Activated T-helper 2 cell treated with anti-CD3 and anti-CD28 coated beads, Interferon-gamma antibody, Interleukin-2, Interleukin-4, amounts not matched to agents 10 μg/mL and 5 μg/mL and 100 μg/mL, durations not matched to agents 14 hours and 24 hours and 36 hours (primary cell): ENCODE measurements around the gene ARHGEF10L. TPM values are rescaled to one million over a fixed set of nuclear protein-coding genes. Genes with fewer than 3 reads are reported as not detected.

Source experiments
- DNase-seq: peaks from one replicate; pipeline ENCODE4 v3.0.0; 2021; ENCODE audit warnings: low spot score
- H3K27ac Mint-ChIP-seq: one replicate; pipeline ENCODE4 v1.8.0; 2021; ENCODE audit warnings: mixed read lengths
- H3K27me3 Mint-ChIP-seq: one replicate; pipeline ENCODE4 v1.8.0; 2021; ENCODE audit warnings: low read depth, mixed read lengths
- H3K36me3 Mint-ChIP-seq: one replicate; pipeline ENCODE4 v1.8.0; 2021; ENCODE audit warnings: low read depth, mixed read lengths
- H3K4me1 Mint-ChIP-seq: one replicate; pipeline ENCODE4 v1.8.0; 2021; ENCODE audit warnings: low read depth, mixed read lengths
- H3K4me3 Mint-ChIP-seq: one replicate; pipeline ENCODE4 v1.8.0; 2021; ENCODE audit warnings: low read depth, mild to moderate bottlenecking, moderate library complexity, mixed read lengths
- H3K9me3 Mint-ChIP-seq: one replicate; pipeline ENCODE4 v1.8.0; 2021; ENCODE audit warnings: mixed read lengths
- intact Hi-C: fragments of 100-400 bp; cut with micrococcal nuclease; formaldehyde crosslinking; loops from one replicate; pipeline ENCODE4 v1.15.1; 2023
- total RNA-seq: library from RNA; stranded (reverse); gene quantifications from 2 replicates; pipeline ENCODE4 v1.2.3, GENCODE V29; 2022

ARHGEF10L gene
- total RNA-seq, 1 donor from 2014 or later: 0.05 TPM

DNA sequence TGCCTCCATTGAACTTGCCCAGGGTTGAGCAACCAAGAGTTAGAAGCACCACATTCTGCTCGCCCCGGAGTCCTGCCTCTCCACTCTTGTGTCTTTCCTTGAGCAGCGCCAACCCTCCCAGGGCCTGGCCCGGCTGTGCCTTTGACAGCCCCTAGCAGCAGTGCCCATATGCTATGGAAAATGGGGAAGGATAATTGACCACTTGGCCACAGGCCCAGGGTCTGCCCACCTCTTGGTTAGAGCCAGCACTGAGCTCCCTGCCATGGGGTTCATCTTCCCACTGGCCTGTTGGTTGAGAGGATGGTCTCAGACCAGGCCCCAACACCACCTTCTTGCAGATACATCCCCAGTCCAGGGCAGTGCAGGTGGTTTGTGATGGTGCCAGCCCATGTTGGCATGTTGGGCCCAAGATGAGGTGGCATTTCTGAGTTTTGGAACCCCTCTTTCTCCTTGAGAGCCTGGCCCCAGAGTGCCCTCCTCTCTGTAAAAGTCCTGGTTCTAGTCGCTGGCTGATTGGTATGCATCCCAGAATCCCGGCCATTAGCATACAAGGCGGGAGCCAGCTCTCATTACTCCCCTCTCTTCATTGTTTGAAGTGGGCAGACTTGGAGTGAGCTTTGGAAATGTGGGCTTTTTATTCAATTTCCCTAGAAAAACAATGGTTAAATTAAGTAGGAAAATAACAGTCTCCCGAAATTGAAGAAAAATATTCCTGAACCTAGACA is 7.6 kb downstream of the ARHGEF10L start:
- intact Hi-C loops: no loop called here
- Mint-ChIP-seq H3K4me1 (no peaks in the 10 kb centered on the region), H3K4me3 (no peak overlapping the region), H3K27me3 (peaks cover 16% of the 10 kb centered on the region), H3K9me3 (no peaks in the 10 kb centered on the region), H3K36me3 (no peaks in the 10 kb centered on the region), H3K27ac (no peak overlapping the region)
- DNase-seq: no peak

DNA sequence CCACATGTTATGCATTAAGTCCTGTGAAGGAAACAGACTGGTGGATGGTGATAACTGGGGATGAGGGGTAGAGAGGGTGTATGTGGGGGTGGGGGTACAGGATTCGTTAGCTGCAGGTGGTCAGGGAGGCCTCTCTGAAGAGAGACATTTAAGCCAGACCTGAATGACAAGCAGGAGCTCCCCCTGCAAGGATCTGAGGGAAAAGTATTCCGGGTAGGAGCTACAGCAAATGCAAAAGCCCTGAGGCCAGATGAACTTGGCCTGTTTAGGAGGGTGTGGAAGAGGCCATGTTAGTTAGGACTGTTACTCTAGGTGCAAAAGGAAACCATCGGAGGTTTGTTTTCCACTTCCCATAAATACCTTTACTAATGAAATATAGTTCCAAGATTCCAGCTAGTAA is 9.9 kb downstream of the ARHGEF10L start:
- H3K27ac Mint-ChIP-seq: no peak overlapping the region
- intact Hi-C loops: no loop called here
- H3K36me3 Mint-ChIP-seq: no peaks in the 10 kb centered on the region
- no peaks in the 10 kb centered on the region for H3K9me3 Mint-ChIP-seq
- H3K27me3 Mint-ChIP-seq: peaks cover 13% of the 10 kb centered on the region
- no peaks in the 10 kb centered on the region for H3K4me1 Mint-ChIP-seq
- DNase-seq: no peak
- no peak overlapping the region for H3K4me3 Mint-ChIP-seq

- Mint-ChIP-seq H3K27me3 (peaks cover 5% of the 10 kb centered on the region), H3K27ac (no peak overlapping the region), H3K36me3 (no peaks in the 10 kb centered on the region), H3K4me1 (no peaks in the 10 kb centered on the region), H3K9me3 (no peaks in the 10 kb centered on the region), H3K4me3 (no peak overlapping the region)
- no peak for DNase-seq
- intact Hi-C loops: no loop called here
Measured at GRCh38 chr1:17550729-17551584, 11.5 kb downstream of the ARHGEF10L start.

DNA sequence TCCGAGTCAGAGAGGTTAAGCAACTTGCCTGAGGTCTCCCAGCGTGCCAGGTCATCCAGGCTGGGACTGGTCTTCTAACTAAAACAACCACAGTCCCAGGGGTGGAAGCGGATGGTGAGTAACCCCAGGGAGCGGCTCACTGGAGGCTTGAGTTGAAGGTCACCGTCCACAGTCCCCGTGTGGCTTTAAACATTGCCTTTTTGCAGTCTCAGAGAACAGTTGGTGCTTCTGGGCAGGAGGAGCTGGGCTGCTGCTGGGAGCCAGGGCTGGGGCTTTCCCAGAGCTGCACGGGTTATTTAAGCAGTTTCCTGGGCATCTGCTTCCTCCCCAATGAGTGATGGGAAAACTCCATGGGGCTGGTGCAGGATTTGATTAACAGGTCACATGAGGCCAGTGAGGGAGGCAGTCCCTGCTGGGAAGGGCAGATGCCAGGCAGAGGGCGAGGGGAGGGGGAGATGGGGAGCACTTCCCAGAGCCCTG is 12.3 kb downstream of the ARHGEF10L start:
- Mint-ChIP-seq H3K27ac (no peak overlapping the region), H3K4me3 (no peak overlapping the region), H3K27me3 (peaks cover 5% of the 10 kb centered on the region), H3K9me3 (no peaks in the 10 kb centered on the region), H3K36me3 (no peaks in the 10 kb centered on the region), H3K4me1 (no peaks in the 10 kb centered on the region)
- intact Hi-C loops: no loop called here
- DNase-seq: no peak

- Mint-ChIP-seq H3K27ac (no peak overlapping the region), H3K36me3 (no peaks in the 10 kb centered on the region), H3K4me1 (no peaks in the 10 kb centered on the region), H3K27me3 (peaks cover 5% of the 10 kb centered on the region), H3K9me3 (no peaks in the 10 kb centered on the region), H3K4me3 (no peak overlapping the region)
- DNase-seq: no peak
- intact Hi-C loops: no loop called here
Measured at GRCh38 chr1:17553975-17554700, 14.6 kb downstream of the ARHGEF10L start.

- no peaks in the 10 kb centered on the region for H3K4me1 Mint-ChIP-seq
- H3K36me3 Mint-ChIP-seq: no peaks in the 10 kb centered on the region
- H3K9me3 Mint-ChIP-seq: no peaks in the 10 kb centered on the region
- no peak for DNase-seq
- peaks cover 4% of the 10 kb centered on the region for H3K27me3 Mint-ChIP-seq
- H3K27ac Mint-ChIP-seq: no peak overlapping the region
- intact Hi-C loops: no loop called here
- no peak overlapping the region for H3K4me3 Mint-ChIP-seq
Measured at GRCh38 chr1:17554954-17555353, 15.5 kb downstream of the ARHGEF10L start.

GRCh38 chr1:17557986-17558385 is 18.5 kb downstream of the ARHGEF10L start:
- intact Hi-C loops: no loop called here
- H3K4me3 Mint-ChIP-seq: no peak overlapping the region
- no peaks in the 10 kb centered on the region for H3K36me3 Mint-ChIP-seq
- no peaks in the 10 kb centered on the region for H3K27me3 Mint-ChIP-seq
- H3K27ac Mint-ChIP-seq: no peak overlapping the region
- H3K9me3 Mint-ChIP-seq: no peaks in the 10 kb centered on the region
- DNase-seq: no peak
- H3K4me1 Mint-ChIP-seq: no peaks in the 10 kb centered on the region

DNA sequence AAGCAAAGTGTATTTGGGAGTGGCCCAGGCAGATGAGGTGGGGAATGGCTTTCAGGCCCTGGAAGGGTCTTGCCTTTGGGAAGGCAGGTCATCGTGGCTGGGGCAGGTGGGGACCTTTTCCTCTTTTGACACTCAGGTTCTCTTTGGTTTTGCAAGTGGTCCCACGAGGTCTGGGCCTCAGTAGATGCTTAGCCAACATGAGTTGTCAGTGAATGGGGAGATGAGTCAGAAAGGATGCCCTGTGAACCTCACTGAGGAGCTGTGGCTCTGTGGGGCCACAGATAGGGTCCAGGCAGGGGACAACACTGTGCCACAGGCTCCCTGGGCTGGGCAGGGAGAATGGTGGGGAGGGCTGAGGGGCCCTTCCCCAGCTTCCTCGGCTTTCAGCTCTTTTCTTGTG is 19.0 kb downstream of the ARHGEF10L start:
- Mint-ChIP-seq H3K9me3 (no peaks in the 10 kb centered on the region), H3K27me3 (no peaks in the 10 kb centered on the region), H3K27ac (no peak overlapping the region), H3K4me3 (no peak overlapping the region), H3K36me3 (no peaks in the 10 kb centered on the region), H3K4me1 (no peaks in the 10 kb centered on the region)
- intact Hi-C loops: no loop called here
- no peak for DNase-seq

- no peaks in the 10 kb centered on the region for H3K4me1 Mint-ChIP-seq
- H3K4me3 Mint-ChIP-seq: no peak overlapping the region
- no peaks in the 10 kb centered on the region for H3K27me3 Mint-ChIP-seq
- no peak for DNase-seq
- H3K36me3 Mint-ChIP-seq: no peaks in the 10 kb centered on the region
- H3K27ac Mint-ChIP-seq: no peak overlapping the region
- no peaks in the 10 kb centered on the region for H3K9me3 Mint-ChIP-seq
- intact Hi-C loops: no loop called here
Measured at GRCh38 chr1:17558954-17559614, 19.6 kb downstream of the ARHGEF10L start.

GRCh38 chr1:17559615-17560419 is 20.3 kb downstream of the ARHGEF10L start:
- no peak overlapping the region for H3K27ac Mint-ChIP-seq
- no peaks in the 10 kb centered on the region for H3K27me3 Mint-ChIP-seq
- H3K36me3 Mint-ChIP-seq: no peaks in the 10 kb centered on the region
- DNase-seq: no peak
- intact Hi-C loops: no loop called here
- H3K4me3 Mint-ChIP-seq: no peak overlapping the region
- H3K4me1 Mint-ChIP-seq: no peaks in the 10 kb centered on the region
- H3K9me3 Mint-ChIP-seq: no peaks in the 10 kb centered on the region

- H3K9me3 Mint-ChIP-seq: no peaks in the 10 kb centered on the region
- H3K4me1 Mint-ChIP-seq: no peaks in the 10 kb centered on the region
- no peak overlapping the region for H3K27ac Mint-ChIP-seq
- no peak overlapping the region for H3K4me3 Mint-ChIP-seq
- intact Hi-C loops: no loop called here
- no peak for DNase-seq
- H3K27me3 Mint-ChIP-seq: no peaks in the 10 kb centered on the region
- H3K36me3 Mint-ChIP-seq: no peaks in the 10 kb centered on the region
Measured at GRCh38 chr1:17561247-17561548, 21.7 kb downstream of the ARHGEF10L start.

DNA sequence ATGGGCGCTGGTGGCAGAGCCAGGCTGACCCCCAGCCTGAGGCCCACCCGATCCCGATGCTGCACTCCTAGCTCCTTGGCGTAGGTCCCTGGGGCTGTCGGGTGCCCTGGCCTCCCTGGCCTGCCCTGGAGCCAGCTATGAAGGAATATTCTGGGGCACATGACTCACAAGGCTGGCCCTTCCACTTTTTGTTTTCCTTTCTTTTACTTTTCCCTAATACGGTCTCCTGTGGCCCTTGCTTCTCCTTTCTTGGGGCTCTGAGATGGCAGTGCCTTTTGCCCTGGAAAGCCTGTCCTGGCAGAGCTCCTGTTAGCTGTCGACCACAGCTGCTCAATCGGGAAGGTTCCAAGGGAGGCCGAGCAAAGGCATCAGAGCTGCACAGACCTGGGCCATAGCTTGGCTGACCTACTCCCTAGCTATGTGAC is 22.1 kb downstream of the ARHGEF10L start:
- intact Hi-C loops: no loop called here
- Mint-ChIP-seq H3K9me3 (no peaks in the 10 kb centered on the region), H3K4me3 (no peak overlapping the region), H3K27me3 (no peaks in the 10 kb centered on the region), H3K27ac (no peak overlapping the region), H3K4me1 (no peaks in the 10 kb centered on the region), H3K36me3 (no peaks in the 10 kb centered on the region)
- no peak for DNase-seq
